ENCODE results near the gene B3GNT5.

The B3GNT5 gene

DNA sequence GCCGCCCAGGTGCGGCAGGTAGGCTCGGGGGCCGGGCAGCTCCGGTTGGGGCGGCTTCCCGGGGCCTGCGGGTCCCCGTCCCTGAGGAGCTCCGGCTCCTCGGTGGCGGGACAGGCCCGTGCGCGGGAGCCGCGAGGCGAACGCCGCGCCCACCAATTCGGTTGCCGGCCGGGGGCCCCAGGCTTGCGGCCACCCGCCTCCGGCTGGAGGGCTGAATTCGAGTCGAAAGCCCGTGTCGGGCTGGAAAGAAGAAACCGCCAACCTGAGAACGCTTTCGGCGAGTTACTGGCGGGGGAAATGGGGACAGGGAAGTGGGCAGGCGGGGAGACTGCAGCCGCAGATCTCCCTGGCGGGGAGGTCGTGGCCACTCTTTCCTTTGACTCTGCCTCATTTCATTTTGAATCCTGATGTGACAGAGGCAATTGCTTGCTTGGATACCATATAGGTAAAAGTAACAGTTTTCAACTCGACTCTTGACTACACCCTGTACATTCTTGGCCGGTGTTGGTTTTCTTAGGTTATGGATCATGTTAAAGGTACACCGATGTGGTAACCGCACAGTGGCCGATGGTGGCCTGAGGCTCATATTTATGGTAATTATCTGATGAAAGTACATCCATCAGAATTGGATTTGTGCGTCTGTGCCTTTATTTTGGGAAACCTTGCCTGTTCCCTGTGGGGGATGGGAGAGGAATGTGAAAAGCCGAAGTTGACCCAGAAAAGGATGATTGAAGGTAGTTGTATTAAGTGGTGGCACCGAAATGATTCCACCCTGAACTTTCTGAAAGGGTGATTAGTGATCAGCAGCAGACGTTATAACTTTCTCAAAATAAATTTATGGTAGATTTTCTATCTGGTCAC is 1.7 kb downstream of the B3GNT5 start:
- peaks cover 9% of the 10 kb centered on the region for H3K4me1 ChIP-seq (ENCODE audit: control insufficient read depth, insufficient read depth, low read length, poor library complexity, severe bottlenecking)
- H3K36me3 ChIP-seq (ENCODE audit: control insufficient read depth, insufficient read depth, low read length) = no peaks in the 10 kb centered on the region
- no peaks in the 10 kb centered on the region for H3K9me3 ChIP-seq (ENCODE audit: control insufficient read depth, low read length)
- H3K4me3 ChIP-seq (ENCODE audit: extremely low read depth, insufficient read depth, low read length, poor library complexity, severe bottlenecking) = peak overlapping the region; percentile 58
- WGBS, 2 experiments (ENCODE audit: insufficient coverage in 2 of 2) = 3 to 5% methylated on average over 35 to 44 of the region's 49 CpGs
- peak overlapping the region; percentile 36 for H3K27ac ChIP-seq (ENCODE audit: low read depth, low read length, severe bottlenecking)

DNA sequence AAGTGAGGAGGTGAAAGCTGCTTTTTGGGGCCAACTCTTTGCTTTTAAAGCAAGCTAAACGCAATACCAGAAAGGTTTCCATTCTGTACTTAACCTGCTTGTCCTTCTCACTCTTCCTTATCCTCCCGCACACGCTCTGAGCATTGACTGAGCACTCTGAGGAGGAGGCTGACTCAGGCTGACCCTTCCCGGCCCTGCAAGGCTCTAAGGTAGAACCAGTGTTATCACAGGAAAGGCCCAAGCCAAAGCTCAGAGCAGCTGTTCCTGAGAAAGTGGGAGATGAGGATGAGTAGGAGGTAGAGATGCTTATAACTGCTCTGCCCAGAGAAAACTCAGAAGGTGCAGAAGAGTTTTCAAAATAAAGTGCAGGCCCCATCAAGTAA is 2.3 kb downstream of the B3GNT5 start:
- no peak overlapping the region for H3K27ac ChIP-seq (ENCODE audit: low read depth, low read length, severe bottlenecking)
- H3K36me3 ChIP-seq (ENCODE audit: control insufficient read depth, insufficient read depth, low read length) = no peaks in the 10 kb centered on the region
- no peaks in the 10 kb centered on the region for H3K9me3 ChIP-seq (ENCODE audit: control insufficient read depth, low read length)
- 25% methylated on average over 2 of the region's 4 CpGs; no CpG with 5 or more reads in 1 of the 2 experiments for WGBS, 2 experiments (ENCODE audit: insufficient coverage in 2 of 2)
- no peak overlapping the region for H3K4me3 ChIP-seq (ENCODE audit: extremely low read depth, insufficient read depth, low read length, poor library complexity, severe bottlenecking)
- H3K4me1 ChIP-seq (ENCODE audit: control insufficient read depth, insufficient read depth, low read length, poor library complexity, severe bottlenecking) = peaks cover 9% of the 10 kb centered on the region

DNA sequence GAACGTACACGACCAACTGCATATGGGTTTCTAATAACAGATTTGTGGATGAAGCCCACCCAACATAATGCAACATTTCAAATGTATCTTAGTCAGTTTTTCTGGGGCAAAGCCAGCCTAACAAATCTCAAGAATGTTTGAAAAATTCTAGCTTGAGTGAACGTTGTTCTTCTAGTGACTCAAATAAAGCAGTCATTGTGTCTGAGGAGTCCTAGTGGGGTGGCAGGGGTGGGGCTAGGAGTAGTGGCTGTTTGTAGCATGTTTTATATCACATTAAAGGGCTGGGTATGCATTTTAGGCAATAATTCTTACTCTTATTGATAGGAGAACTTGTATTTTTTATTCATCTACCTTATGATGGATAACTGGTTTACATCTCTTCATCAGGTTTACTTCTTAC is 6.0 kb downstream of the B3GNT5 start:
- peaks cover 21% of the 10 kb centered on the region for H3K4me1 ChIP-seq (ENCODE audit: control insufficient read depth, insufficient read depth, low read length, poor library complexity, severe bottlenecking)
- H3K4me3 ChIP-seq (ENCODE audit: extremely low read depth, insufficient read depth, low read length, poor library complexity, severe bottlenecking) = no peak overlapping the region
- 63 to 80% methylated on average over 1 of the region's 3 CpGs for WGBS, 2 experiments (ENCODE audit: insufficient coverage in 2 of 2)
- no peak overlapping the region for H3K27ac ChIP-seq (ENCODE audit: low read depth, low read length, severe bottlenecking)
- H3K9me3 ChIP-seq (ENCODE audit: control insufficient read depth, low read length) = no peaks in the 10 kb centered on the region
- H3K36me3 ChIP-seq (ENCODE audit: control insufficient read depth, insufficient read depth, low read length) = no peaks in the 10 kb centered on the region

DNA sequence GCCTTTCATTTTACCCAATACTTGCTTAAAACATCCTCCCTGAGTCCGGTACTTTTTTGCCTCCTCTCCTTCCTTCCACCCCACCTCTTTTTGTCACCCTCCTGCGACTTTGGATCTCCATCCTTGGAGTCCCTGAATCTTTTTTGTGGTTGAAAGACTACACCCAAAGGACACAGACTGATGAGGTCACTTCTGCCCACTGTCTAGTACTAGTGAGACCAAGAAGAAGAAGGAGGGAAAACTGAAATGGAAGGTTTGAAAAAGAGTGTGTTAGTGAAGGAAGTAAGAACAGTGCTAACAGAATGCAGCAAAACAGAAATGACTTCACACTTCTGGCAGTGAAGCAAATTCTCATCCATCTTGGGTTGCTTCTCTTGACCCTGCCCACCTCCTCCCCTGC is 6.6 kb downstream of the B3GNT5 start:
- peaks cover 21% of the 10 kb centered on the region for H3K4me1 ChIP-seq (ENCODE audit: control insufficient read depth, insufficient read depth, low read length, poor library complexity, severe bottlenecking)
- H3K27ac ChIP-seq (ENCODE audit: low read depth, low read length, severe bottlenecking) = no peak overlapping the region
- 100% methylated on average over 1 to 2 of the region's 2 CpGs for WGBS, 2 experiments (ENCODE audit: insufficient coverage in 2 of 2)
- H3K36me3 ChIP-seq (ENCODE audit: control insufficient read depth, insufficient read depth, low read length) = no peaks in the 10 kb centered on the region
- H3K4me3 ChIP-seq (ENCODE audit: extremely low read depth, insufficient read depth, low read length, poor library complexity, severe bottlenecking) = no peak overlapping the region
- H3K9me3 ChIP-seq (ENCODE audit: control insufficient read depth, low read length) = no peaks in the 10 kb centered on the region

DNA sequence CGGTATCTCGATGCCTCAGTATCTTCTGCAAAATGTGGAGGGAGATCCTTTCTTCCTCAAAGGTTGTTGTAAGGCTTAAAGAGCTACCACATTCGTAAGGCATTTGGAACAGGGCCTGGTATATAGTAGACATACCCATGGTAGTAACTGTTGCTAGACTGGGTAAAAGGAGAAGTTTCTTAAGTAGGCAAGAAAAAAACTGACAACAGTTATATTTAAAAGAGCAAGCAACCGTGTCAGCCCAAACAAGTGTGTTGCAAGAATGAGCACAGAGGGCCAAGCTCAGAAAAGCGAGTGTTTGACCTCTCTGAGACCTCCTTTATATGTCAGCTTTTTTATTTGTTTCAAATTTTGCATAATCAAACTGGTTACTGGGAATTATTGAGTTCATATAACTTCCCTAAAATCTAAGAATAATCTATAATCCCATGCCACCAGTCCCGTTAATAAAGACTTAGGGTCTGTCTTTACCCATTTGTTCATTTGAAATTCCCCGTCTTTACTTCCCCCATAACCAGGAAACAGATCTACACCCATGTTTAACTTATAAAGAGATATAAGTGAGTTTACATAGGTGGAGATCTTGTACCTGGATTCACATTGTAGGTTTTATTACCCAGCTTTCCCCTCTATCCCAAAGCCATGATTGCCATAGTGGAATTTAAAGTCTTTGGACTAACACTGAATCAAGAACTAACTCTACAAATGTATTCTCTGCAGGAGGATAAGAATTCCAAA is 7.3 kb downstream of the B3GNT5 start:
- whole genome bisulfite sequencing, 2 experiments (ENCODE audit: insufficient coverage in 2 of 2) = 85 to 91% methylated on average over 5 of the region's 7 CpGs
- no peaks in the 10 kb centered on the region for H3K9me3 ChIP-seq (ENCODE audit: control insufficient read depth, low read length)
- H3K36me3 ChIP-seq (ENCODE audit: control insufficient read depth, insufficient read depth, low read length) = no peaks in the 10 kb centered on the region
- H3K27ac ChIP-seq (ENCODE audit: low read depth, low read length, severe bottlenecking) = no peak overlapping the region
- H3K4me1 ChIP-seq (ENCODE audit: control insufficient read depth, insufficient read depth, low read length, poor library complexity, severe bottlenecking) = peaks cover 22% of the 10 kb centered on the region
- no peak overlapping the region for H3K4me3 ChIP-seq (ENCODE audit: extremely low read depth, insufficient read depth, low read length, poor library complexity, severe bottlenecking)

DNA sequence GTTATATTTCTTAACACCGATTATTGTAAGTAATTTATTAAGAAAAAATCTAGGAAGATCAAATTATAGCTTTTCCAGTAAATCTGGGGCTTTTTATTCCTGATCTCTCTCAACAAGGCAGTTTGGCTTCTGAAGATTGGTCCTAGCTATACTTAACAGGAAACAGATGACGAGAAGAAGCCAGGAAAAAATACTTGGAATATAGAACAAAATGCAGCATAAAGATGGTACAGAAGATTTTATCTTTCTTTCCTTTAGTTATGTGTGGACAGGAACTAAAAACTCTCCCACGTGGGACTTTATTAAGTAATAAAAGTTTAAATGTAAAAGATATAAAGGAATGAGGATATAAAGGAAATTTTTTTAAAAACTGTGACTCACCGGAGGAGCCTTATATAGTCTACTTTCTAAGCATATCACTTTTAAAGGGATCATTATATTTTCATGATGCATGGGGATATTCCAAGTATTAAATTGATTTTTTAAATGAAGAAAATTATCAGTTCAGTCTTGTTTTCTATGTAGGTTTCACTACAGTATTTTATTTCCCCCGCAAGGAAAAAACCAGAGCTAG is 8.2 kb downstream of the B3GNT5 start:
- Histone ChIP-seq H3K27ac (ENCODE audit: low read depth, low read length, severe bottlenecking) (no peak overlapping the region), H3K9me3 (ENCODE audit: control insufficient read depth, low read length) (no peaks in the 10 kb centered on the region), H3K4me1 (ENCODE audit: control insufficient read depth, insufficient read depth, low read length, poor library complexity, severe bottlenecking) (peaks cover 29% of the 10 kb centered on the region), H3K4me3 (ENCODE audit: extremely low read depth, insufficient read depth, low read length, poor library complexity, severe bottlenecking) (no peak overlapping the region), H3K36me3 (ENCODE audit: control insufficient read depth, insufficient read depth, low read length) (no peaks in the 10 kb centered on the region)
- WGBS, 2 experiments (ENCODE audit: insufficient coverage in 2 of 2) = no CpG with 5 or more reads among the region's 5 CpGs

DNA sequence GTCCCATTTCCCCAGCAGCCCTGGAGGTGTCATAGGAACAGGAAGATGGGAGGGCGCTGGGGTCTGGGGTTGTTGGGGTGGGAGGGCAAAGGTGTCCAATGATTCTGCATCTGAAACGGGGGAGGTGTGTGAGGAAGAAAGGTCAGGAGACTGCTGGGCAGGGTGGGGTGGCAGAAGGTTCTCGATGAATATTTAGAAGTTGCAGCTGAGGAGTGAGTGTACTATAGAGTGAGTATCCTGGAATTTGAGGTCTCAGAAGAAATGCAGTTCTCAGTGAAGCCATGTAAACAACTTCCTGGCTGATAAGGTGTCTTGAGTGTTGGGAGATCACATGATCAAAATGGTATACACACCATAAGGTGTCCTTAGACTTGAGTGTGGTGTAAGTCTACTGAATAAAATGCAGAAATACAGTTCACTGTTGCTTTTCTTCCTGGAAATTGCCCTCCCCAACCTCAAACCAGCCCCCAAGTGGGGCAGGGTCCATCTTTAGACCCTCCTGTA is 9.9 kb downstream of the B3GNT5 start:
- H3K4me3 ChIP-seq (ENCODE audit: extremely low read depth, insufficient read depth, low read length, poor library complexity, severe bottlenecking) = no peak overlapping the region
- H3K4me1 ChIP-seq (ENCODE audit: control insufficient read depth, insufficient read depth, low read length, poor library complexity, severe bottlenecking) = peaks cover 30% of the 10 kb centered on the region
- 97 to 100% methylated on average over 2 to 3 of the region's 3 CpGs for whole genome bisulfite sequencing, 2 experiments (ENCODE audit: insufficient coverage in 2 of 2)
- no peaks in the 10 kb centered on the region for H3K9me3 ChIP-seq (ENCODE audit: control insufficient read depth, low read length)
- H3K27ac ChIP-seq (ENCODE audit: low read depth, low read length, severe bottlenecking) = no peak overlapping the region
- H3K36me3 ChIP-seq (ENCODE audit: control insufficient read depth, insufficient read depth, low read length) = no peaks in the 10 kb centered on the region

- 38 to 47% methylated on average over 1 to 3 of the region's 5 CpGs for whole genome bisulfite sequencing, 2 experiments (ENCODE audit: insufficient coverage in 2 of 2)
- H3K27ac ChIP-seq (ENCODE audit: low read depth, low read length, severe bottlenecking) = no peak overlapping the region
Observed at GRCh38 chr3:183264268-183264667, 11.2 kb downstream of the B3GNT5 start.

GRCh38 chr3:183265157-183265642 is 12.1 kb downstream of the B3GNT5 start:
- Histone ChIP-seq H3K27ac (ENCODE audit: low read depth, low read length, severe bottlenecking) (peak overlapping the region; percentile 90), H3K9me3 (ENCODE audit: control insufficient read depth, low read length) (no peaks in the 10 kb centered on the region), H3K4me3 (ENCODE audit: extremely low read depth, insufficient read depth, low read length, poor library complexity, severe bottlenecking) (no peak overlapping the region), H3K36me3 (ENCODE audit: control insufficient read depth, insufficient read depth, low read length) (peaks cover 8% of the 10 kb centered on the region), H3K4me1 (ENCODE audit: control insufficient read depth, insufficient read depth, low read length, poor library complexity, severe bottlenecking) (peaks cover 30% of the 10 kb centered on the region)
- 28% methylated on average over 13 to 15 of the region's 15 CpGs for WGBS, 2 experiments (ENCODE audit: insufficient coverage in 2 of 2)

More at GRCh38 chr3:183264268-183264667, 11.2 kb downstream of the B3GNT5 start:
- Histone ChIP-seq H3K4me3 (ENCODE audit: extremely low read depth, insufficient read depth, low read length, poor library complexity, severe bottlenecking) (no peak overlapping the region), H3K36me3 (ENCODE audit: control insufficient read depth, insufficient read depth, low read length) (no peaks in the 10 kb centered on the region), H3K9me3 (ENCODE audit: control insufficient read depth, low read length) (no peaks in the 10 kb centered on the region), H3K4me1 (ENCODE audit: control insufficient read depth, insufficient read depth, low read length, poor library complexity, severe bottlenecking) (peaks cover 30% of the 10 kb centered on the region)

- Histone ChIP-seq H3K36me3 (ENCODE audit: control insufficient read depth, insufficient read depth, low read length) (peaks cover 13% of the 10 kb centered on the region), H3K4me3 (ENCODE audit: extremely low read depth, insufficient read depth, low read length, poor library complexity, severe bottlenecking) (no peak overlapping the region), H3K27ac (ENCODE audit: low read depth, low read length, severe bottlenecking) (peak overlapping the region; percentile 90), H3K4me1 (ENCODE audit: control insufficient read depth, insufficient read depth, low read length, poor library complexity, severe bottlenecking) (peaks cover 30% of the 10 kb centered on the region), H3K9me3 (ENCODE audit: control insufficient read depth, low read length) (no peaks in the 10 kb centered on the region)
- 57 to 58% methylated on average over 4 to 5 of the region's 5 CpGs for WGBS, 2 experiments (ENCODE audit: insufficient coverage in 2 of 2)
Observed at GRCh38 chr3:183265834-183266417, 12.9 kb downstream of the B3GNT5 start.

Measured in mesodermal cell (in vitro differentiated cells).